Immature natural killer cell (primary cell): ENCODE results near the gene SAMD13. TPM values are rescaled to one million over a fixed set of nuclear protein-coding genes. Genes with fewer than 3 reads are reported as not detected.

Experiments
- polyA plus RNA-seq, 3 donors: library from polyadenylated mRNA; unstranded; fragments of 300-500 nt; fragmentation: Illumina TruSeq; gene quantifications; one replicate each; pipeline ENCODE4 v1.2.3, GENCODE V29; 2021

SAMD13 gene
- polyA plus RNA-seq, 3 donors from 2014 or later, result 1.2 TPM; not detected in 2

Other genes starting within 250 kb of the SAMD13 start
- 100 to 1,000 TPM; 129 to 147 (median 131) TPM for gene PRKACB, start 157.4 kb upstream of the SAMD13 start, polyA plus RNA-seq
- not detected for gene DNASE2B, start 96.8 kb downstream of the SAMD13 start, polyA plus RNA-seq
- 10 to 100 TPM; 50.7 to 88.5 (median 54.9) TPM for gene RPF1, start 177.6 kb downstream of the SAMD13 start, polyA plus RNA-seq
- under 1 TPM in 1 of 3 donors, not detected in 2; 0.21 TPM for gene SPATA1, start 204.7 kb downstream of the SAMD13 start, polyA plus RNA-seq
- 100 to 1,000 TPM; 245 to 324 (median 279) TPM for gene GNG5, start 204.9 kb downstream of the SAMD13 start, polyA plus RNA-seq